IPS DF 19.7 (cell line): ENCODE measurements around the gene PRKCE.

Experiments used
- DNase-seq: peaks from one replicate; pipeline ENCODE4 v3.0.0-alpha.2; 2013; ENCODE audit warnings: low read depth, low spot score

The PRKCE gene

DNA sequence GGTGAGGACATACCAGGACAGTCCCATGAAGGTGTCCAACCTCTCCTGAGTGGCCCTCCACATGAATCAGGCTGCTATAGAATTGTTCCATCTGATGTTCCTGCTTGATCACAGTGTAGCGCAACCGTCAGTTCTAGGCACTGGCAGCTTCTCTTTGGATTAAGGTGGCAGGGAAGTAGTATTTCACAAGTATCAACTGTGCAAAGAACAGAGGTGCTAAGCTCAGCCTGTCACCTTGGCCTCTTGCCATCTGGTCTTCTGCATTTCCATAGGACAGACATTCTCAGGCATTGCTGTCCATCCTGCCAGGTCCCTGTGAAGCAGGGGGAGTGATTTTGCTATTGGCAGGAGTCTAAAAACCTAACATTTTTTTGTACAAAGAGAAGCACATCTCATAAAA lies 463.5 kb downstream of the PRKCE start:
- DNase-seq = no peak

DNA sequence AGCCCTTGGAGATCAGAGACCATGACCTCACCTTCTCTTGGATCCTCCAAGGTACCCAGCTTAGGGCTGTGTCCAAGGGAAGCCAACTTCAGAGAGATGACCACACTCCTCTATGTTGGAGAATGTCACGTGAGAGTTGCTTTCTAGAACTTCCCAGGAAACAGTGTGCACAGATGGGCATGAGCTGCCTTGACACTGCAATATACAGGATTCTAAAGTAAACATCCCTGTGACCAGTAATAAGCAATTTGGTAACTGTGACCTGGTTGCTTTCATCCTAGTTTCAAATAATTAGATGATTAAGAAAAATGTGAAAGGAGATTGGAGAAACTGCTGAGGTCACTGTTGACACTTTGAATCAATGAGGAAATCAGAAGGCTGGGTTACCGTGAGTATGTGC lies 464.7 kb downstream of the PRKCE start:
- DNase-seq = no peak

DNA sequence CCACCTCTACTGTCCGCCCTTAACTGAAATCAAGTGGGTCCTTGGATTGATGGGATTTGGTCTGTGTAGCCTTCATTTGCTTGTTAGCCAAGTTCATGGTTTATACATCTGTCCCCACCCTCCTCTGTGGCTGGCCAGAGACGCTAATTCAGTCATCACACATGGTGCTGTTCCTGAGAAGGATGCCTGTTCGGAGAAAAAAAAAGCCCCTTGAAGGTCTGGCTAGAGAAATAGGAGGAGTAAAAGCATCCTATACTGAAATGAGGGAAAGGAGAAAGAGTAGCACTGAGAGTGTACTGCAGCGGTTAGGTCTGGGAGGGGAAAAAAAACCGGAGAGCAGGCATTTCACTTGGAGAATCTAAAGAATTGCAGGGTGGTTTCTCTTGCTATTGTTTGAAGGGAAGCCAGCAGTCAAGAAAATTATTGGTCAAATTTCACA lies 465.1 kb downstream of the PRKCE start:
- no peak for DNase-seq

DNA sequence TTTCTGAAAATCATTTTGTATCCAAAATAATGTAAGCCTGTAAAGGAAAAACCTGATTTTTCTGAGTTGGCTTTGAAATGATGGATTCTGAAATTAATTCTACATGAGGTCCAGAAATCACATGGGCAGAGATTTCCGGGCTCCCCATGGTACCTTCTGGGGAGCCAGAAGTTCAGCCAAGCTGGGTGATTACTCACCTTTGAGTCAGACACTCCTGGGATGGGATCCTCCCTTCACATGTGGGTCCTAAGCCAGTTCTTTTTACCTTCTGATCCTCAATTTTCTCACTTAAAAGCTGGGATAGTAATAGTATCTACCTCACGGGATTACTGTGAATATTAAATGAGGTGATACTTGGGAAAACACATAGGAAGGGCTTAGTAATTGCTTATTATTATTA lies 465.9 kb downstream of the PRKCE start:
- DNase-seq = no peak

DNA sequence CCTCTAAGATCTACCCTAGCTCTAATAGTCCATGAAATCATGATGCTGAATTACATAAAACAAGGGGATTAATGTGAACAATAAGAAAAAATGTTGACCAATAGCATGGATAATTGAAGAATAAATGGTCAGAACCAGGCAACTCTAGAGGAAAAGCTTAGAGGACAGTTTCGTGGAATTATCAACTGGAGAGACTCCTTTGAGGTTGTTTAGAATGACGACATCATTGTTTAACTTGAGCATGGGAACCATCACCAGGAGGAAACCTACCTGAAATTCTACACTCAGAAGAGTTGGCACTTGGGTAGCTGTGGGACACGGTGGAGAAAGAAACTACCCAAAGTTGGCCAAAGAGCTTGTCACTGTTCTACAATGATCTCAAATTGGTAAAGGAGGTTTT lies 466.5 kb downstream of the PRKCE start:
- no peak for DNase-seq

DNA sequence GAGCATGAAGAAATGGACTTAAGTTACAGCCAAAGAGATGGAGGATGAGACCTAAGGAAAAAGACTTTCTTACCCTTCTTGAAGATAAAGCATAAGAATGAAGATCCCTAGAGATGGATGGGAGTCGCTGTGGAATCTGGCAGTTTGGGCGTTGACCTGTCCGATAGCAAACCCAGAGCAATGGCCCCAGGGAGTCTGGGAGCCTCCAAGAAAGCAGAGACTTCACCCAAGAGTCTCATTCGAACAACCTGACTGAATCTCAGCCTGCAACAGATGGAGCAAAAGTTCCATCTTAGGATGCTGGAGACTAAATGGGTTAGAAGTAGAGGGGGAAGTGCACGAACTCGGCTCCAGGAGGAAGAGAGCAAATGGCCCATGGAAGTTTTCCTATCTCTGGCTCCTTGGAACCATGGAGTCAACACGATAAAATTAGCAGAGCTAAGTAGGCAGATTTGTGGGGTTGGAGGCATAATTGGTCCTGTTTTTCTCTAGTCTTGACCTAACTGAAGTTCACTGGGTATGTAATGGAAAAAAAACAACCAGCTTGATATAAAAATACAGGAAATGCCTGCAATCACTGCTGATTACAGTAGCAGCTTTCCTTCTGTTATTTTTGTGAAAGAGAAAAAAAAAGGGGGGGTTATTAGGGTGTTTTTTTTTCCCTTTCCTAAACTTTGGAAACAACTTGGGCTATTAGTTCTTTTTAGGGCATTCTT lies 467.3 kb downstream of the PRKCE start:
- DNase-seq = no peak

DNA sequence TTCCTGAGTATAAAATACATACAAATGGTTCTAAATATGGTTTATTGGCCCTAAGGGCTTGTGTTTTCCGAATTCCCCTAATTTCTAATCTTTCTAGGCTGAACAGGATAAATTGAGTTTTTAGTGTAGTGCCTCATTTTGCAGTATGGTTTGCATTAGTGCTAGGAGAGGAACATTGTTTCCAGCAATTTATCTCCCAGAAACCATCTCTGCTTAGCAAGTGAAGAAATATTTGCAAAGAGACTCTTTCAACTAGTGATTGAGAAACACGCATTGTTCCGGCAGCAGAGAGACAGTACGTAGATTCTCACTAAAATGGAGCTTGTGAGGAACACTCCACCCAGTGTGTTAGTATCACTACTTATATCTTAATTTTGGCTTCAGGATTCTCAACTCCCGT lies 468.0 kb downstream of the PRKCE start:
- no peak for DNase-seq

DNA sequence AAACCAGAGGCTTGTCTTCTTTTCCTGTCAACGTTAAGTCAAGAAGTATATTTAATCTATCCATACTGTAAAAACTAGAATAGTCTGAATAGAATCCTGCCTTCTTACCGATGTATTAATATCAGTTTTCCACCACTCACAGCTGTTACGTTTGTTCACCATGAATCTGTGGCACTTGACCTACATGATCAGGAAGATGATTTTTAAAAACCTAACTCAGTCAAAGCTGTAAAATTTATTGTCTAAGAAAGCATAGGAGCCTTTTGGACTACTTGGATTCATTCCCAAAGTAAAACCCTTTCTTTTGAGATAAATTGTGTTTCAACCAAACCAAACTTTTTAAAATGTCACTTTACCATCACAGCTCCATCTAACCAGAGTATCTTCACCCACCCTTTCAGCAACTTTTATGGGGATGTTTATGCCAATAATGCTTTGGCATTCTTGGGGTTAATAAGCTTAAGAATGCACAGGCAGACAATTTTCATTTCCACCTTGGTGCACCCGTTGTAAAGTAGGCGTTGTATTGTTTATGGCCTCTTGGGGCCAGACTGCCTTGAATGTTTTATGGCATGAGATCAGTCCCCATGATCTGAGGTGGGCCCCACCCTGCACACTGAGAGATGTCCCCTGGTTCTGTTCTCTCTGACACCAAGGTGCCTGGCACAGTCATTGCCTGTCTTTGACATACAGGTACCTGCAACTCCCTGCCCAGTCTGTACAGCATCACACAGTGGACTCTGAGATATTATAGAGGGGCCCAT lies 469.5 kb downstream of the PRKCE start:
- no peak for DNase-seq

DNA sequence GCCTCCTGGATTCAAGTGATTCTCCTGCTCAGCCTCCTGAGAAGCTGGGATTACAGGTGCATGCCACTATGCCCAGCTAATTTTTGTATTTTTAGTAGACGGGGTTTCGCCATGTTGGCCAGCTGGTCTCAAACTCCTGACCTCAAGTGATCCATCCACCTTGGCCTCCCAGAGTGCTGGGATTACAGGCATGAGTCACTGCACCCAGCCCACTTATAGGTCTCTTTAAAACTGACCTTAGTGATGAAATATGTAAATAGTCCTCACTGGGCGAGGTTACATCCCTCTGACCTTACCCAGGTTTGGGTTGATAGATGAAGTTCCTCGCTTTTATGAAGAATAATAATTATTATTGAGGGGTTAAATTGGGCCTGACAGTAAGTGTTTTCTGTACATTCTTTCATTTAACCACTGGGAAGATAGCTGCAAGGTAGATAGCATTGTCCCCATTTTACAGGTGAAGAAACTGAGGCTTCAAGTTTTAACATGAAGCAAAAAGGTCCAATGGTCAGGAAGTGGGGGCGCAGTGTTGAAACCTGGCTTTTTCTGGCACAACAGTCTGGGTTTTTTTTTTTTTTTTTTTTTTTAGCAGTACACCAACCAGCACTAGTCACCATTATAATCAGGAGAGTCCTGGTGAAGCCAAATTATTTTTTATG lies 471.0 kb downstream of the PRKCE start:
- DNase-seq = no peak

DNA sequence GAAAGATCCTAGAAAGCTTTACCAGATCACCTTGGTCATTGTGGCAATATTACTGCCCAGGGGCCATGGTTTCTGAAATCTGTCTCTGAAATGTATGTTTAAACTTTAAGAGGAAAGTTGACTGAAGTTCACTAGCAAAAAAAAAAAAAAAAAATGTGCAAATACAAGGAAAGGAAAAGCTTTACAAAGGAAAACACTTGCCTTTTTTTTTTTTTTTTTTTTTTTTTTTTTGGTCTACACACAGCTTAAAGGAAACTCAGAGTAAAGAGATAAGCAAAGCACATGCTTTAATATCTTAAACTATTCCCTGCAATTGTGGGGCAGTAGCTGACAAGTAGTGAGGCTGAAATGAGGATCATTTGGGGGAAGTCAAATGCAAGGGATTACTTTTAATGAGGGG lies 471.5 kb downstream of the PRKCE start:
- DNase-seq = no peak

DNA sequence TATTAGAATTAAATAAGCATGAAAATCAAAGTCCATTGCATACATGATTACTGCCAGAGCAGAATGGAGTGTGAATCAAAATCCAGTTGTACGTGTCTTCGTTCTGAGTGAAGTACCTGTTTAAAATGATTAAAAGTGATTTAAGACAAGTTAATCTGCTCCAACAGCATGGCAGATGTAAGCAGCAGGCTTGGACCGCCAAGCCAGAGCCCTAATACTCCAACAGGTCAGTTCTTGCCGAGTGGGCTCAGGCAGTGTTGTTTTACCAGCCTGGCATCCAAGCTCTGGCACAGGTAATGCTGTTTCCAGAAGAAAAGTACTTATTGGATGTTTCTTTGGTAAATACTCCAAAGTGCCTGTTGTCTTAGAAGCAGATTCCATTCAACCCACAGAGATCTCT lies 474.3 kb downstream of the PRKCE start:
- DNase-seq = no peak

DNA sequence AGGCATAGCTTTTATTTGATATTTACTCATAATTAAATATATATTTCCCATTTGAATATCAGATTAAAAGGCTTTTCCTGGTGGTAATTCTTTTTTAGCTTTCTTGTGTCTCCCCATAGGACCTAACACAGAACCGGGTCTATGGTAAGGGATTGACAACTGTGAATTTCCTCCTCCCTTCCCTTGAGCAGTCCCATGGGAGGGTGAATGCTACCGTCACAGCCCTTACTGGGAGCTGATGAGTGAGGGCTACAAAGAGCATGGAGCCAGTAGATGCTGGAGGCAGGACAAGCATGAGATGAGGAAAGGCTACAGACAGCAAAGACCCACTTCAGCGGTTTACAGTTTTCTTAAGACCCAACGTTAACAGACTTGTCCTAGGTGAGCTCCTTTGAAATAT lies 475.1 kb downstream of the PRKCE start:
- DNase-seq = no peak

DNA sequence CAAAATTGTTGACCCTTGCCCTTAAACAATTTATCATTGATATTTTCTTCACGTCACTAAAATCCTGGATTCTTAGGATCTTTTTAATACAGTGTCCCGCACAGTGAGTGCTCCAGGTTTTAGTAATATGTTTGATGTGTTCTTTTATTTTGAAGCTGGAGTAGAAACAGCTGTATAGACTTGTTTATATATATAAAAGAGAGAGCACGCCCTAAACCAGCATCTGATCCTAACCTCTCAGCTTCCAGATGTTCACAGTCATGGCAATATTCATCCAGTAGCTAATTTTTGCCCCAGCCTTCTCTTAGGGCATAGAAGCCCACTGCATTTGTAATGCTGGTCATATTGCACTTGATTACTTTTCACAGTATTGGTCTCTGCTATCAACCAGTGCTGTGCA lies 475.7 kb downstream of the PRKCE start:
- no peak for DNase-seq

DNA sequence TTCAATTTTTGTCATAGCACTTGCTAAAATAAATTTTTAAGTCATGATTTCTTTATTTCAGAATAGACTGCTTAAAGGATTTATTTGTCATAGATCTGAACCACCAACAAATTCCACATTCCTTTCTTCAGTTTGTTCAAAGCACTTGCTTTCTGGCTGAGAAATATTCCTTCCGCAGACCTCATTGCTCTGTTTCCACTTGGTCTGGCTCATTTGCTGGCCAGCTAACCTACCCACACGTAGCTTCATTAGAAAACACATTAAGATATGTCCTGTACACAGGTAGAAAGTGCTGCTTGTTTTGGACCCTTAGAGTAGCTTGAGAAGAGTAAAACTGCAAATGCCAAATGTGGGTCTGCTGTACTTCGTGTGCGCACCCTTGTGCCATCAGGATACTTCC lies 479.0 kb downstream of the PRKCE start:
- DNase-seq = no peak

DNA sequence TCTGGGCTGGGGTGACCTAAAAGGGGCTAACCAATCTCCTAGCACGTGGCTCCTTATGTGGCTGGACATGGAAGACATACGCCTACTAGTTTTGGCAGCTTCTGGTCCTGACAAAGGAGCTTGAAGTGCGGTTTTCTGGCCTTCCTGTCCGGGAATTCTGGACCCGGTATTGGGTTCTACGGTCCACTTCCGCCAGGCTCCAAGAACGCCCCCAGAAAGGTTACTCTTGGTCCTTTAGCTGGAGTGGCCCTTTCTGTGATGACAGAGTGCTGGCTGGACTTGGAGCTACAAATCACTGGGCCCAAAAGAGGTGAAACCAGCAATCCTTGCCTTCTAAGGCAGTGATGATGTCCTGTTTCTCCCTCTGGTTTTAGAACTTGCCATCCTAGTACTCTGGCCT lies 481.5 kb downstream of the PRKCE start:
- no peak for DNase-seq

DNA sequence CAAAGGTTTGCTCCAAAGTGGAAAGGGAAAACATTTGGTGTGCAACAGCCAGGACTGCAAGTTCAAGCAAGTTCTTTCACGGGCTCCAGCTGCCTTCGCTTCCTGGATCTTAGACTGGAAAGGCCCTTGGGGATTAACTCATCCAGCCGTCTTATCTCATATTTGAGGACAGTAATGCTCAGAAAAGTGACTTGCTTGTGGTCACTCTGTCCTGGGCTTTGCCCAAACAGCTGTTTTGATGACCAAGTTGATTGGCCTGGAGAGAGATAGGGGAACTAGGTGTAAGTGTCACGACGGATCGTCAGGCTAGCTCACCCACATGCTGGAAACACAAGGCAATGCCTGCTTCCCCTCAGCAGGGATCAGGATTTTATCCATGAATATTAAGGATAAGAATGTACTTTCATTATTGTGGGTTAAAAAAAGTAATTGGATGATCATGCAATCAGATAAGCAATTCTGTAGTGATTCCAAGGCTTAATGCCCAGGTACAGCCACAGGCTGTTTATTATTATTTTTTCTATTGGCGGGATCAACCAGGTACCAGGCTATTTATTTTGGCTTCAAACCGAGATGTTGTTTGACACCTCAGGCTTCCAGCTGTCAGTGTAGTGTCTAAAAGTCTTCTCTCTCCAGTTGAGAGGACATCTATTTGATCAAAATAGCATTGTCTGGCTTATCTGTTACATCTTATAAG lies 483.2 kb downstream of the PRKCE start:
- no peak for DNase-seq

DNA sequence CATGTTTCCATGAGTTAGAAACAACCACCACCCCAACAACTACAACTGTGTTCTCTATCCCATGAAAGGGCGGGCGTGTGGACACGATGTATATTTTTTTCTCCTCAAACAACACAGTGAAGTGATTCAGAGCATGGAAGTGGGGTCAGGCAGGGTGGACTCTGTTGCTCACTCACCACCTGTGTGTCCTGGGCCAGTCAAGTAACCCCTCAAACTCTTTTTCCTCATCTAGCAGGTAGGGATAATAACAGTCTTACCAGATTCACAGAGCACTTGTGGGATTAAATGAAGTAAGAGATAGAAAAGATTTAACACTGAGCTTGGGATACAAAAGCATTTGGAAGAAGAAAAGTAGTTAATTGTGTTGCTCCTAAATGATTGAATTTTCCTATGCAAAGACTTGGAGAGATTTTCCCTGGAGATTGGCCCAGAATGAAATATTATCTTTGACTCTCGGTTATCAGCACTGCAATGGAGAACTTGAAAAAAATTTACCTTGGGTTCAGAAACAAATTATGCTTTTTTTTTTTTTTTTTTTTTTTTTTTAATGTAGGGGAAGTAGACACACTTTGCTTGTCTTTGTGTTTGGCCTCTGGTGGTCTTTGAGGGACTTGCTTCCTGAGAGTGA lies 483.9 kb downstream of the PRKCE start:
- no peak for DNase-seq

DNA sequence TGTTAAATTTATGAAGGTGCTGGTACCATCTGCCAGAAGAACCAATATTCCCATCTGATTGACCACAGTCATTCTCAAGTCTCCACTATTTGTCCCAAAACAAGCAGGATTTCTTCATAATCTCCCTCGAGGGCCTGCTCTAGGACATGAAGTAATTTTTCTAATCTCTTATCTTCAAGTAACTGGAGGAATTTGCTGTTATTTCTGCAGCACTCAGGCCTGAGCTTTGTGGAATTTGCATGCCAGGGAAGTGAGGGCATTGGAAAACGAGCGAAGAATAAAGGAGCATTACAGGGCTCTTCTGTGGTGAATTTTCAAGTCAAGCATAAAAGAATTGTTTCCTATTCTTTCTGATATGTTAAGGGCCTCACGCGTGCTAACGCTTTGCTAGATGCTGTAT lies 484.5 kb downstream of the PRKCE start:
- DNase-seq = no peak

DNA sequence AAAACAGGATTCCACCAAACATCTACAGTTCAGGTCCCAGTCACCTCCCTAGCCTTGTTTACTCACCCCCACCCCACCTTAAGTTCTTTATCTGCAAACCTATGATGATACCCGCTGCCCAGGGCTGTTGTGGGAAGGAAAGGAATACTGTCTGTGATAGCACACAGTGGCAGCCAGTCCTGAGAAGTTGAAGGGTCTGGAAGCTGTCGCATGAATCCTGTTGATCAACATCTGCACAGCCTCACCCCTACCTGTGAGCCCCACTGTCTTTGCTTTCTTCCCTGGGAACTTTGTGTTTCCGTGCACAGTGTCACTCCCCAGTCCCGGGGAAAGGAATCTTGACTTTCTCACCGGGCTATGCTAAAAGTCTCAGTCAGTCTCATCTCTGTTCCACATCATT lies 485.0 kb downstream of the PRKCE start:
- no peak for DNase-seq

DNA sequence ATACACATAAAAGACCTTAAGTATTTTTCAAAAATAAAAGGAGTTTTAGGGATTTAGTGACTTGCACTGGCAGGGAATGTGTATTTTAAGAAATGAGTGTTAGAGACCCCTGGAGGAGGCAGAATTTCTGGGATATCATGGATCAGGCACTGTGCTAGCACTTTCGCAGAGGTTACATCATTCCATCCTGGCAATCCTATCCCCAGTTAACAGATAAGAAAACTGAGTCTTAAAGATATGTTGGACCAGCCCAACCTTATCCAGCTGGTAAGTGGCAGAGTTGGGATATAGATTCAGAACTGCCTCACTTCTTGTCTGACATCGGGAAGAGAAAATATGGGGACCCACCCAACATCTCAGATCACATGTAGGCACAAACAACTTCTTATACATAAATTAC lies 485.5 kb downstream of the PRKCE start:
- DNase-seq = no peak

DNA sequence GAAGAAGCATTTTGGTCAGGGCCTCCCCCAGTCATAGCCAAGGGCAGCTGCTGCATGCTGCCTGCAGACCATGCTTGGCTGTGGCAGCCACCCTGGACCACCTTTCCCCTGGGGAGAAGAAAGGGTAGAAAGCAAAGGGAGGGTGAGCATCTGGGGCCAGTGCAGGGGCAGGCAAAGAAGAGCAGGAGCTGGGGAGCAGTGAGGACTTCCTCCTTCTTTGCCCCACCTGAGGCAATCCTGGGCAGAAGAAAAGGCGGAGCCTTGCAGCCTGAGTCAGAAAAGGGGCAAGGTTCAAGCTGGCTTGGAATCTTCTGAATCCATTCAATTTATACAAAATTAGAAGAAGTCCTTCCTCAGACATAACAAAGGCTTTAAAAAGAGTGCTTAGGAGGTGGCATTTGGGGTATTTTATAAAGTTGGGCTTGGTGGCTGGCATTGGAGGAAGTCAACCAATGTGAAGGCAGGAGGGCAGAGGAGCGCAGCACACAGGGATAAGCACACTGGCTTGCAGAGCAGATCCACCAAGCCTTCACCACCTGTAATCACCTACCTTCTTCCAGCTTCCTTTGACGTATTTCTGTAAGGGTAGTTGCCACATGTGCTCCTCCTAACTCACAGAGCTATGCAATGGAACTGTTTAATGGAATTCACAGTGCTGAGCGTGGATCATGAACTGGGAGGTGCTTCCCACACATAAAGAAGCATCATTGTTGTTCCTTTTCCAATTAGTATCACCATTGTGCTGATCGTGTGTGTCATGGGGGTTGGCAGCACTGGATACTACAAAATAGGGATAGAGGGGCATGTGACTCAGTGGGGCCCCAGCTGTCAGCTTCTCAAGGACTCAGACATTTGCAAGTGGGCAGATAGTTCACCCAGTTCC lies 491.3 kb downstream of the PRKCE start:
- no peak for DNase-seq
